ENCODE results near the gene BTG1. TPM values are rescaled to one million over a fixed set of nuclear protein-coding genes. Genes with fewer than 3 reads are reported as not detected.
A peak's percentile ranks its signal among the peaks of the same experiment; 100 is the strongest.

BTG1 gene
- total RNA-seq, 4 donors from 2014 or later: 18.3 to 42.7 (median 35.3) TPM

DNA sequence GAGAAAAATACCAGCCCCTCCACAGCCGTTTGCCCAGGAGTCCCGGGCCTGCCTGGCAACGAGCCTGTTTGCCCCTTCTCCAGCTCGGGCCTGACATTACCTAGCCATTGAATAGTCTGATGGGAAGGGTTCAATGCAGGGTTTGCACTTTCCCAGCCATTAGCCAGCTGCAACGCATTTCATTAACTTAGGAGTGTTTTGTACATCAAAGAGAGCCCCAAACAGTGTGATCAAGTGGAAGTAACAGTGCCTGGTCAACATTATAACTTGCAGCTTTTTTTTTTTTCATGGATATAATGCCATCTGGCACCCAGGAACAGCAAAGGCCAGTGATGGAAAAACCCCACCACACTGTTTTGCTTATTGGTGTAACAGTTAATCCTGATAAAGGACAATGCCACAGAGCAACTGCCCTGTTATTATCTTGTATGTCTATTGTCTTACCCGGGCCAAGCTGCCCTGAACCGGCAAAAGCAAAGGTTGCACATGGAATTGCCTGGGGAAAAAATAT lies 38.0 kb downstream of the BTG1 start:
- no peaks in the 10 kb centered on the region for H3K27me3 ChIP-seq
- no peak for DNase-seq
- intact Hi-C loops (cut with DNase I): no loop called here
- no peaks in the 10 kb centered on the region for H3K9me3 ChIP-seq
- no peak for TF ChIP-seq POLR2A (IDR thresholded peaks at IDR 0.05)
- TF ChIP-seq, protein P1, sequence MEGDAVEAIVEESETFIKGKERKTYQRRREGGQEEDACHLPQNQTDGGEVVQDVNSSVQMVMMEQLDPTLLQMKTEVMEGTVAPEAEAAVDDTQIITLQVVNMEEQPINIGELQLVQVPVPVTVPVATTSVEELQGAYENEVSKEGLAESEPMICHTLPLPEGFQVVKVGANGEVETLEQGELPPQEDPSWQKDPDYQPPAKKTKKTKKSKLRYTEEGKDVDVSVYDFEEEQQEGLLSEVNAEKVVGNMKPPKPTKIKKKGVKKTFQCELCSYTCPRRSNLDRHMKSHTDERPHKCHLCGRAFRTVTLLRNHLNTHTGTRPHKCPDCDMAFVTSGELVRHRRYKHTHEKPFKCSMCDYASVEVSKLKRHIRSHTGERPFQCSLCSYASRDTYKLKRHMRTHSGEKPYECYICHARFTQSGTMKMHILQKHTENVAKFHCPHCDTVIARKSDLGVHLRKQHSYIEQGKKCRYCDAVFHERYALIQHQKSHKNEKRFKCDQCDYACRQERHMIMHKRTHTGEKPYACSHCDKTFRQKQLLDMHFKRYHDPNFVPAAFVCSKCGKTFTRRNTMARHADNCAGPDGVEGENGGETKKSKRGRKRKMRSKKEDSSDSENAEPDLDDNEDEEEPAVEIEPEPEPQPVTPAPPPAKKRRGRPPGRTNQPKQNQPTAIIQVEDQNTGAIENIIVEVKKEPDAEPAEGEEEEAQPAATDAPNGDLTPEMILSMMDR (IDR thresholded peaks at IDR 0.05): no peak
- H3K4me1 ChIP-seq: peaks cover 0 to 44% (median 18%) of the 10 kb centered on the region in 3 donors
- H3K36me3 ChIP-seq: no peaks in the 10 kb centered on the region
- 49 to 56% methylated on average over 7 of the region's 7 CpGs for WGBS, 2 donors
- H3K4me3 ChIP-seq: no peak overlapping the region
- peak overlapping the region in 2 of 4 donors; percentile 17 to 33 for H3K27ac ChIP-seq

DNA sequence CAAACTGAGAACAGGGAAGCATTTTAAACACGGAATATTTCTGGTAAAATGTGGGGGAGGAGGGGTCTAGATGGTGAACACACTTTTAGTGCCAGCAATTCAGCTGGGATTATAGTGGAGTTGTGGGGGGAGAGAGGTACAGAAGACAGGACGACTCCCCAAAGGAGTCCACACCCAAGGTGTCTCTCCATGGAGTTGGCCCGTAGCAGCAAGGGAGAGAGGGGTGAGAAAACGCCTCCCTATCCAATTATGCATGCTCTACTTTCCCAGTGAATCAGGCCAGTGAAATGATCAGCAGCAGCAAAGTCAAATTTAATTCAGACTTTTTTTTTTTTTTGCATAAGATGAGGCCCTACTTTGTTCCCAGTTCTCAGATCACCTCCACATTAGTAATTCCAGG lies 38.6 kb downstream of the BTG1 start:
- H3K27ac ChIP-seq: peak overlapping the region in 2 of 4 donors; percentile 17 to 33
- no peaks in the 10 kb centered on the region for H3K9me3 ChIP-seq
- no peak overlapping the region for H3K4me3 ChIP-seq
- H3K4me1 ChIP-seq: peaks cover 0 to 42% (median 18%) of the 10 kb centered on the region in 3 donors
- H3K36me3 ChIP-seq: no peaks in the 10 kb centered on the region
- no peak for DNase-seq
- 77 to 81% methylated on average over 4 of the region's 4 CpGs for WGBS, 2 donors
- no peak for TF ChIP-seq POLR2A (IDR thresholded peaks at IDR 0.05)
- TF ChIP-seq, protein P1 (IDR thresholded peaks at IDR 0.05): no peak
- no peaks in the 10 kb centered on the region for H3K27me3 ChIP-seq
- intact Hi-C loops (cut with DNase I): no loop called here

DNA sequence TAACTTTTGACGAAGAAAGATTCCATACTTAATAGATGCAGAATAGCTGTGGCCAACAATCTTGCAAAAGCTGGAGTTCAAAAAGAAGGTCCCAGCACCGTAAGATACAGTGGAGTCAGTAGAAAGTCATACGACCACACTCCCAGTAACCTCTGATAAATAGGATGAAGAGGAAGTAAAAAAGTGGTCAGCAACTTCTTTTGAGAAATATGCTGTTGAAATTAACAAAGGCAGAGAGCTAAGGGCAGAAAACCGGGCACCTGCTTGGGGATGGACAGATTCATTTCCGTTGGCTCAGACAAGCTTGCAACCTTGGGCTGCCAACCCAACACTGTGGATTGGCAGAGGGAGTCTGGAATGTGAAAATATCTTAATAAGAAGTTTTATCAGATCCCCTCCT lies 40.0 kb downstream of the BTG1 start:
- no peaks in the 10 kb centered on the region for H3K27me3 ChIP-seq
- H3K4me1 ChIP-seq: peaks cover 0 to 38% (median 18%) of the 10 kb centered on the region in 3 donors
- intact Hi-C loops (cut with DNase I): no loop called here
- no peaks in the 10 kb centered on the region for H3K9me3 ChIP-seq
- 71 to 79% methylated on average over 5 of the region's 5 CpGs for WGBS, 2 donors
- DNase-seq: no peak
- TF ChIP-seq, protein P1 (IDR thresholded peaks at IDR 0.05): no peak
- TF ChIP-seq POLR2A (IDR thresholded peaks at IDR 0.05): no peak
- peak overlapping the region in 1 of 4 donors; percentile 6 for H3K27ac ChIP-seq
- H3K4me3 ChIP-seq: no peak overlapping the region
- H3K36me3 ChIP-seq: no peaks in the 10 kb centered on the region

DNA sequence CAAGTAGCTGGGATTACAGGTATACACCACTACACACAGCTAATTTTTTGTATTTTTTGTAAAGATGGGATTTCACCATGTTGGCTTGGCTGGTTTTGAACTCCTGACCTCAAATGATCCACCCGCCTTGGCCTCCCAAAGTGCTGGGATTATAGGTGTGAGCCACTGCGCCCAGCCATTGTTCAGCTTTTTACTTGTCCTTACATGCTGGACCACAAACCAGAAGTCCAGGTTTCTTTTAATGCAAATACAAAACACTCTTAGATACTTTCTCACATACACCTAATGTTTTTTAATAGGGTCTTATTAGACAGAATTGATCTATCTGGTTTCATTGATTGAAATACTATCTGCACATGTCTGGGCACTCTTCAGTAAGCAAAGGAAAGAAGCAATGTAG lies 40.5 kb downstream of the BTG1 start:
- intact Hi-C loops (cut with DNase I): no loop called here
- no peak overlapping the region for H3K4me3 ChIP-seq
- peaks cover 0 to 38% (median 18%) of the 10 kb centered on the region in 3 donors for H3K4me1 ChIP-seq
- 52 to 61% methylated on average over 2 of the region's 2 CpGs for WGBS, 2 donors
- peak overlapping the region in 2 of 4 donors; percentile 6 to 17 for H3K27ac ChIP-seq
- no peaks in the 10 kb centered on the region for H3K36me3 ChIP-seq
- no peak for DNase-seq
- no peaks in the 10 kb centered on the region for H3K27me3 ChIP-seq
- TF ChIP-seq POLR2A (IDR thresholded peaks at IDR 0.05): no peak
- TF ChIP-seq, protein P1 (IDR thresholded peaks at IDR 0.05): no peak
- H3K9me3 ChIP-seq: no peaks in the 10 kb centered on the region

DNA sequence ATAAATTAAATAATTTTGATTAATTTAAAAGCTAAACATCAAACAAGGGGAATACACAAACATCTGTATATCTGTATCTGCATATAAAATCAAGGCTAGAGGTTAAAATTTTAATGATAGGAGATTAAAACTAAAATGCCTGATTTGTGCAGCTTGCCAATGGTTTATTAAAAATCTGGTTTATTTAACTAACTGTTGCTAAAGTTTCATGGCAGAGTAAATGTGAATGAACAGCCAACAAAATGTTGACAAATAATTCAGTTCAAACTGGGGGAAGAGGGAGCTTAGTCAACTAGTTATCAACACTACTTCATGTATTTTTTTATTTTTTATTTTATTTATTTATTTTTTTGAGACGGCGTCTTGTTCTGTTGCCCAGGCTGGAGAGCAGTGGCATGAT lies 43.0 kb downstream of the BTG1 start:
- intact Hi-C loops (cut with DNase I): no loop called here
- no peaks in the 10 kb centered on the region for H3K27me3 ChIP-seq

More for the DNA sequence above, 43.0 kb downstream of the BTG1 start:
- no peak overlapping the region for H3K27ac ChIP-seq
- H3K9me3 ChIP-seq: no peaks in the 10 kb centered on the region
- no peak for DNase-seq
- TF ChIP-seq POLR2A (IDR thresholded peaks at IDR 0.05): no peak
- TF ChIP-seq, protein P1 (IDR thresholded peaks at IDR 0.05): no peak
- H3K36me3 ChIP-seq: no peaks in the 10 kb centered on the region
- WGBS, 2 donors: 82 to 93% methylated on average over 2 of the region's 2 CpGs
- peaks cover 0 to 32% (median 11%) of the 10 kb centered on the region in 3 donors for H3K4me1 ChIP-seq
- H3K4me3 ChIP-seq: no peak overlapping the region
